Liver (tissue), 9 donors: ENCODE data around the gene NPAS2. TPM values are rescaled to one million over a fixed set of nuclear protein-coding genes. Genes with fewer than 3 reads are reported as not detected.

ENCODE experiments used
- DNase-seq: peaks from one replicate; pipeline ENCODE4 v3.0.0-alpha.2; 2017; ENCODE audit warnings: low spot score
- H3K27ac ChIP-seq, 2 donors: one replicate each; pipeline ENCODE4 v1.7.0; 2013; ENCODE audit warnings: inconsistent platforms in 2 of 2, low read length in 2 of 2, control low read depth in 1 of 2, low read depth in 1 of 2, mild to moderate bottlenecking in 1 of 2
- H3K27me3 ChIP-seq, 4 donors: one replicate each; pipeline versions ENCODE4 v1.6.1 to v1.7.0; 2013; ENCODE audit warnings: low read length in 3 of 4, inconsistent platforms in 1 of 4, mild to moderate bottlenecking in 1 of 4, moderate library complexity in 1 of 4; ENCODE audit not compliant: control insufficient read depth in 4 of 4, insufficient read depth in 4 of 4
- H3K36me3 ChIP-seq, 4 donors: one replicate each; pipeline versions ENCODE4 v1.6.1 to v1.7.0; 2013; ENCODE audit warnings: low read length in 3 of 4, mild to moderate bottlenecking in 3 of 4, low read depth in 1 of 4, moderate library complexity in 1 of 4; ENCODE audit not compliant: control insufficient read depth in 4 of 4, insufficient read depth in 3 of 4
- H3K4me1 ChIP-seq, 4 donors: one replicate each; pipeline versions ENCODE4 v1.6.1 to v1.7.0; 2013; ENCODE audit warnings: low read length in 3 of 4, mild to moderate bottlenecking in 3 of 4, moderate library complexity in 1 of 4; ENCODE audit not compliant: control insufficient read depth in 4 of 4, insufficient read depth in 4 of 4
- H3K4me3 ChIP-seq, 3 donors: one replicate each; pipeline versions ENCODE4 v1.6.1 to v1.7.0; 2013; ENCODE audit warnings: low read length in 3 of 3, control low read depth in 1 of 3, low read depth in 1 of 3, mild to moderate bottlenecking in 1 of 3
- H3K9ac ChIP-seq, 2 donors: one replicate each; pipeline ENCODE4 v1.7.0; 2013; ENCODE audit warnings: low read length in 2 of 2, mild to moderate bottlenecking in 2 of 2, moderate library complexity in 2 of 2, control low read depth in 1 of 2, low read depth in 1 of 2
- H3K9me3 ChIP-seq, 4 donors: one replicate each; pipeline versions ENCODE4 v1.6.1 to v1.7.0; 2013; ENCODE audit warnings: low read length in 3 of 4; ENCODE audit not compliant: control insufficient read depth in 4 of 4
- ATF3 ChIP-seq: IDR thresholded peaks from 2 replicates; pipeline ENCODE4 v1.6.1; 2016; ENCODE audit warnings: antibody characterized with exemption
- CTCF ChIP-seq: fragments of 150-350 bp; IDR thresholded peaks from 2 replicates; pipeline ENCODE4 v1.5.1; 2017; ENCODE audit warnings: improper control_type of control experiment, low read depth, low read length; ENCODE audit not compliant: missing input control
- EGR1 ChIP-seq, 2 donors: IDR thresholded peaks; 2 replicates each; pipeline ENCODE4 v1.6.1; 2016 to 2018; ENCODE audit warnings: antibody characterized with exemption in 2 of 2, low read depth in 2 of 2
- FOXA2 ChIP-seq: IDR thresholded peaks from 2 replicates; pipeline ENCODE4 v1.6.1; 2016; ENCODE audit warnings: antibody characterized with exemption
- GABPA ChIP-seq, 2 donors: IDR thresholded peaks in 1 of 2; conservative IDR thresholded peaks in 1 of 2; 2 replicates each; pipeline ENCODE4 v1.6.1; 2016; ENCODE audit warnings: antibody characterized with exemption in 2 of 2, mild to moderate bottlenecking in 1 of 2, moderate library complexity in 1 of 2
- HNF4A ChIP-seq, 2 donors: conservative IDR thresholded peaks; 2 replicates each; pipeline ENCODE4 v1.6.1; 2016; ENCODE audit warnings: antibody characterized with exemption in 2 of 2, mild to moderate bottlenecking in 2 of 2
- HNF4G ChIP-seq: IDR thresholded peaks from 2 replicates; pipeline ENCODE4 v1.6.1; 2016; ENCODE audit warnings: antibody characterized with exemption
- MAX ChIP-seq: IDR thresholded peaks from 2 replicates; pipeline ENCODE4 v1.6.1; 2016; ENCODE audit warnings: antibody characterized with exemption
- NR2F2 ChIP-seq: IDR thresholded peaks from 2 replicates; pipeline ENCODE4 v1.6.1; 2016; ENCODE audit warnings: antibody characterized with exemption
- RAD21 ChIP-seq, 2 donors: IDR thresholded peaks; 2 replicates each; pipeline ENCODE4 v1.6.1; 2016; ENCODE audit warnings: antibody characterized with exemption in 2 of 2, mild to moderate bottlenecking in 2 of 2
- REST ChIP-seq: IDR thresholded peaks from 2 replicates; pipeline ENCODE4 v1.6.1; 2016; ENCODE audit warnings: antibody characterized with exemption, mild to moderate bottlenecking
- RXRA ChIP-seq, 2 donors: IDR thresholded peaks; 2 replicates each; pipeline ENCODE4 v1.6.1; 2017 to 2018; ENCODE audit warnings: antibody characterized with exemption in 2 of 2, mild to moderate bottlenecking in 1 of 2
- TAF1 ChIP-seq: conservative IDR thresholded peaks from 2 replicates; pipeline ENCODE4 v1.6.1; 2016; ENCODE audit warnings: antibody characterized with exemption, mild to moderate bottlenecking
- YY1 ChIP-seq: IDR thresholded peaks from 2 replicates; pipeline ENCODE4 v1.6.1; 2016; ENCODE audit warnings: antibody characterized with exemption, mild to moderate bottlenecking
- ZBTB33 ChIP-seq: IDR thresholded peaks from 2 replicates; pipeline ENCODE4 v1.6.1; 2016; ENCODE audit warnings: antibody characterized with exemption
- WGBS: extraction: QIAGEN DNeasy Blood & Tissue Kit; methylation state at CpG from one replicate; pipeline ENCODE4 v1.1.7; 2013; 5-methylcytosine and 5-hydroxymethylcytosine counted together
- polyA plus RNA-seq, 2 donors: library from polyadenylated mRNA; stranded (reverse) in 1 of 2; unstranded in 1 of 2; fragments of 200-250 nt in 1 of 2; fragments of >200 nt in 1 of 2; fragmentation: Nextera tagmentation in 1 of 2; extraction: Ambion mirVana in 1 of 2; gene quantifications; one replicate each; pipeline versions ENCODE4 v1.2.1 to v1.2.3, GENCODE V29; 2013 to 2015
- total RNA-seq, 2 donors: library from RNA; depleted of rRNA; stranded (reverse); fragments of >200 nt; gene quantifications; one replicate each; pipeline ENCODE4 v1.2.3, GENCODE V29; 2014
- donor health status: healthy.
- donor health status: healthy.
- donor health status: healthy.
- donor health status: healthy.
- donor health status: healthy.

The NPAS2 gene
- total and polyA plus RNA-seq, 4 donors: 0.33 to 24.3 (median 6.6) TPM

GRCh38 chr2:100981011-100981410 is 161.1 kb downstream of the NPAS2 start:
- 93% methylated on average over 2 of the region's 2 CpGs for WGBS
- Histone ChIP-seq H3K4me1 (peaks cover 0 to 4% (median 0%) of the 10 kb centered on the region in 4 donors), H3K27ac (no peak overlapping the region), H3K9ac (no peak overlapping the region), H3K4me3 (no peak overlapping the region), H3K27me3 (no peaks in the 10 kb centered on the region), H3K36me3 (peaks cover 0 to 27% (median 4%) of the 10 kb centered on the region in 4 donors), H3K9me3 (no peaks in the 10 kb centered on the region)
- TF ChIP-seq NR2F2 (no peak), FOXA2 (no peak), YY1 (no peak)
- DNase-seq: no peak

GRCh38 chr2:100982431-100982861 is 162.5 kb downstream of the NPAS2 start:
- Histone ChIP-seq H3K36me3 (peaks cover 0 to 20% (median 3%) of the 10 kb centered on the region in 4 donors), H3K4me1 (peaks cover 0 to 4% (median 0%) of the 10 kb centered on the region in 4 donors), H3K9ac (no peak overlapping the region), H3K27ac (no peak overlapping the region), H3K27me3 (no peaks in the 10 kb centered on the region), H3K9me3 (no peaks in the 10 kb centered on the region), H3K4me3 (no peak overlapping the region)
- no peak for DNase-seq
- TF ChIP-seq MAX (no peak), REST (no peak), RXRA (IDR thresholded peaks at IDR 0.05) (no peak), TAF1 (no peak), YY1 (no peak), EGR1 (IDR thresholded peaks at IDR 0.05; ENCODE audit: low read depth in 2 of 2) (no peak), GABPA (IDR thresholded peaks at IDR 0.05 in 1 of 2, conservative IDR thresholded peaks at IDR 0.05 in 1 of 2) (no peak), RAD21 (IDR thresholded peaks at IDR 0.05) (no peak), ZBTB33 (no peak), HNF4A (conservative IDR thresholded peaks at IDR 0.05) (no peak), CTCF (no peak), NR2F2 (no peak), ATF3 (no peak), HNF4G (no peak)
- 86% methylated on average over 8 of the region's 8 CpGs for WGBS
